ENCODE data around the gene NR3C1.

The NR3C1 gene

GRCh38 chr5:143231973-143232812 lies 171.3 kb downstream of the NR3C1 start:
- no peak overlapping the region for H3K4me3 ChIP-seq (ENCODE audit: control insufficient read depth, low read depth, low read length)
- TF ChIP-seq, protein P1, sequence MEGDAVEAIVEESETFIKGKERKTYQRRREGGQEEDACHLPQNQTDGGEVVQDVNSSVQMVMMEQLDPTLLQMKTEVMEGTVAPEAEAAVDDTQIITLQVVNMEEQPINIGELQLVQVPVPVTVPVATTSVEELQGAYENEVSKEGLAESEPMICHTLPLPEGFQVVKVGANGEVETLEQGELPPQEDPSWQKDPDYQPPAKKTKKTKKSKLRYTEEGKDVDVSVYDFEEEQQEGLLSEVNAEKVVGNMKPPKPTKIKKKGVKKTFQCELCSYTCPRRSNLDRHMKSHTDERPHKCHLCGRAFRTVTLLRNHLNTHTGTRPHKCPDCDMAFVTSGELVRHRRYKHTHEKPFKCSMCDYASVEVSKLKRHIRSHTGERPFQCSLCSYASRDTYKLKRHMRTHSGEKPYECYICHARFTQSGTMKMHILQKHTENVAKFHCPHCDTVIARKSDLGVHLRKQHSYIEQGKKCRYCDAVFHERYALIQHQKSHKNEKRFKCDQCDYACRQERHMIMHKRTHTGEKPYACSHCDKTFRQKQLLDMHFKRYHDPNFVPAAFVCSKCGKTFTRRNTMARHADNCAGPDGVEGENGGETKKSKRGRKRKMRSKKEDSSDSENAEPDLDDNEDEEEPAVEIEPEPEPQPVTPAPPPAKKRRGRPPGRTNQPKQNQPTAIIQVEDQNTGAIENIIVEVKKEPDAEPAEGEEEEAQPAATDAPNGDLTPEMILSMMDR (conservative IDR thresholded peaks at IDR 0.05; ENCODE audit: control insufficient read depth, insufficient read depth, low read depth, low read length), result no peak
- no peak for DNase-seq (ENCODE audit: low read depth)

GRCh38 chr5:143231416-143231815 lies 172.1 kb downstream of the NR3C1 start:
- TF ChIP-seq, protein P1 (conservative IDR thresholded peaks at IDR 0.05; ENCODE audit: control insufficient read depth, insufficient read depth, low read depth, low read length), result no peak
- H3K4me3 ChIP-seq (ENCODE audit: control insufficient read depth, low read depth, low read length), result no peak overlapping the region
- no peak for DNase-seq (ENCODE audit: low read depth)

GRCh38 chr5:143230676-143230996 lies 172.8 kb downstream of the NR3C1 start:
- no peak overlapping the region for H3K4me3 ChIP-seq (ENCODE audit: control insufficient read depth, low read depth, low read length)
- TF ChIP-seq, protein P1 (conservative IDR thresholded peaks at IDR 0.05; ENCODE audit: control insufficient read depth, insufficient read depth, low read depth, low read length), result no peak
- no peak for DNase-seq (ENCODE audit: low read depth)

- peak; percentile 84 for DNase-seq (ENCODE audit: low read depth)
- H3K4me3 ChIP-seq (ENCODE audit: control insufficient read depth, low read depth, low read length), result no peak overlapping the region
These were observed 173.4 kb downstream of the NR3C1 start for GRCh38 chr5:143229896-143230675.

GRCh38 chr5:143229426-143229895 lies 174.0 kb downstream of the NR3C1 start:
- DNase-seq (ENCODE audit: low read depth), result no peak
- TF ChIP-seq, protein P1 (conservative IDR thresholded peaks at IDR 0.05; ENCODE audit: control insufficient read depth, insufficient read depth, low read depth, low read length), result no peak
- no peak overlapping the region for H3K4me3 ChIP-seq (ENCODE audit: control insufficient read depth, low read depth, low read length)

More at GRCh38 chr5:143229896-143230675, 173.4 kb downstream of the NR3C1 start:
- TF ChIP-seq, protein P1 (conservative IDR thresholded peaks at IDR 0.05; ENCODE audit: control insufficient read depth, insufficient read depth, low read depth, low read length), result no peak

DNA sequence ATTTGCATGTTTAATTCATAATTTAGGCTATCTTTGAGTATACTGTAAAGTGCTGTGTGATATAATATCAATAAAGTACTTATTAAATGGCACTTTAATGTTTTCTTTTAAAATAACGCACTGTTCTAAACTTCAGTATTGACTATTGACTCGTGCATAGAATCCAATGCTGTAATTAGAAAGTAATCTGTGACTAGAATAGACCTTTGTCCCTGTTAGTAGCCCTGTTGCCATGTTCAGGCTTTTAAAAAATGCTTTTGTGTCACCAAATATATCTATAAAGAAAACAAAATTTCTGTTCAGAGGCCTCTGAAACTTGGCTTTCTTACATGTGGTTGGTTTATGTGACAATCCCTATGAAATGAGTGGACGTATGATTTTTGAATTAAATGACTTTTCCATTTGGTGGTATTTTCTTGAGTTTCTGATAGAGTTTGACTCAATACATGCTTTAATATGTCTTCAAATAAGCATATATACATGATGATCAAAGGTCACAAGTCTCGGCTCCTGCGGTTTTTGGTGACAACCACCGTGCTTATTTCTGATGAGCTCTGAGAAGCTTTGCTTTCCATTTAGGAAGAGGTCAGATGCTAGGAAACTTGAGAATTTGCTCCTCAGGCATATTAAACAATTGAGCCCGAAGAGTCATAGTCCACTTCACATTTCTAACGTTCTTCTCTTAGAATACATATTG lies 174.7 kb downstream of the NR3C1 start:
- H3K4me3 ChIP-seq (ENCODE audit: control insufficient read depth, low read depth, low read length), result no peak overlapping the region
- DNase-seq (ENCODE audit: low read depth), result no peak
- TF ChIP-seq, protein P1 (conservative IDR thresholded peaks at IDR 0.05; ENCODE audit: control insufficient read depth, insufficient read depth, low read depth, low read length), result no peak

Measured in fibroblast of mammary gland (primary cell).